HUES48 (cell line): ENCODE results near the gene SECTM1.
"Not testable (repeated sequence)": the region's sequence is repeated elsewhere in the genome, so short reads cannot be mapped to it uniquely, and the experiment has no call there.

ENCODE experiments used
- H3K27ac ChIP-seq: one replicate; pipeline ENCODE4 v1.7.0; 2013; ENCODE audit warnings: low read depth, low read length, inconsistent platforms
- H3K27me3 ChIP-seq: 2 replicates; pipeline ENCODE4 v1.6.1; 2013; ENCODE audit warnings: mild to moderate bottlenecking, low read length; ENCODE audit not compliant: control insufficient read depth, insufficient read depth
- H3K36me3 ChIP-seq: 2 replicates; pipeline ENCODE4 v1.6.1; 2013; ENCODE audit warnings: low read length; ENCODE audit not compliant: control insufficient read depth, insufficient read depth
- H3K4me1 ChIP-seq: 2 replicates; pipeline ENCODE4 v1.6.1; 2013; ENCODE audit warnings: mild to moderate bottlenecking, low read length; ENCODE audit not compliant: control insufficient read depth, insufficient read depth
- H3K4me3 ChIP-seq: 2 replicates; pipeline ENCODE4 v1.5.1; 2013; ENCODE audit warnings: mild to moderate bottlenecking, low read depth, low read length
- H3K9ac ChIP-seq: 2 replicates; pipeline ENCODE4 v1.6.1; 2013; ENCODE audit warnings: mild to moderate bottlenecking, low read depth, low read length, moderate library complexity
- H3K9me3 ChIP-seq: 2 replicates; pipeline ENCODE4 v1.6.1; 2013; ENCODE audit warnings: low read length; ENCODE audit not compliant: control insufficient read depth, insufficient read depth

SECTM1 gene

DNA sequence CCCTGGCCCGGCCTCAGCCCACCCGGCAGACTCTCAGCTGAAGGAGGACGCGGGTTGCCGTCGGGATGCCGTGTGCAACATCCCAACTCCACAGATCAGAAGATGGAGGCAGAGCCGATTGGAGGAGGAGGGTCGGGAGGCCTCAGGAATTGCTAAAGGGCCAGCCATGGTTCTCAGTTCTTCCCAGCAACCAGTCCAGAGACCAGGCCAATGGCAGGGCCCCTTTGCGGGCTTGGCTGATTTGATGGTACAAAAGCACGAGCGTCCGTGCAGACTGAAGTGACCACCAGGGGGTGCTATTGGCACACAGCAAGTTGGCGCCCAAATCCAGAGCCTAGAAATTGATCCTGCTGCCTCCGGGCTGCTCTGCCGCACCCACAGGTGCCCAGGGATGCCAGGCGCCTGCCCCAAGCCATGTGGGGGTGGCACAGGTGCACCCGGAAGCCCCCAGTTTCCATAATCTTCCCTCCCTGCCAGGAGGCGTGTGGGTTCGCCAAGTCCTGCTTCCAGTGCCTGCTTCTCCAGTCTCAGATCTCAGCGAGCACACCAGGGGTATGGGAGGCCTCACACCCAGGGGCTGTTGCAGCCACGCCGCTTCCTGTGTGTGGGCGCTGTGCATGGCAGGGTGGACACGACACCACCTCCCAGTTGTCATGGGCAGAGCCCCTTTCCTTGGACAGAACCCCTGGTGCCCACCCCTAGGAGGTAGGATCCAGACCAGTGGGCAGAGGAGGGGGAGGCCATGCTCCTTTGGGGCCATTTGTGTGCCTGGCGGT, 18.3 kb upstream of the SECTM1 start:
- H3K9ac ChIP-seq, result no peak overlapping the region
- no peaks in the 10 kb centered on the region for H3K9me3 ChIP-seq
- H3K36me3 ChIP-seq, result no peaks in the 10 kb centered on the region
- H3K4me1 ChIP-seq, result no peaks in the 10 kb centered on the region; the same call in 1 of the 2 replicates
- H3K27me3 ChIP-seq, result no peaks in the 10 kb centered on the region
- H3K27ac ChIP-seq, result no peak overlapping the region
- no peak overlapping the region for H3K4me3 ChIP-seq

DNA sequence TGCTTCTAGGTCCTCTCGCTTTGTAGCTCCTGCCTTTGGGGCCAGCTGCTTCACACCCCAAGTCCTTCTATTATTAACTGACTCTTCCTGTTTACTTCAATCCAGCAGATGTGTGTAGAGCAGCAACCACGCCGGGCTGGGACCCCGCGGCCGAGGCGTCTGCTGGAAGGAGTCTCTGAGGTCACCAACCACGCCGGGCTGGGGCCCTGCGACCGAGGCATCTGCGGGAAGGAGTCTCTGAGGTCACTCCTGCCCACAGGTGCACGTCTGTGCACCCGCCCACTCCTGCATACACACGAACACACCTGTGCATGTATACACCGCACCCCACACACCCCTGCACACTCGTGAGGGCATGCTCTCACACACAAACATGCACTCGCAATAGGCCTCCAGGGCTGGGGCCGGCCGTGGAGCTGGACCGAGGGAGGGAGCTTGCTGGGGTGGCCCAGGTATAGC, 17.7 kb upstream of the SECTM1 start:
- H3K9ac ChIP-seq, result no peak overlapping the region
- H3K4me3 ChIP-seq, result no peak overlapping the region
- no peaks in the 10 kb centered on the region for H3K27me3 ChIP-seq
- H3K9me3 ChIP-seq, result no peaks in the 10 kb centered on the region
- H3K27ac ChIP-seq, result no peak overlapping the region
- H3K4me1 ChIP-seq, result no peaks in the 10 kb centered on the region; the same call in 1 of the 2 replicates
- H3K36me3 ChIP-seq, result no peaks in the 10 kb centered on the region

DNA sequence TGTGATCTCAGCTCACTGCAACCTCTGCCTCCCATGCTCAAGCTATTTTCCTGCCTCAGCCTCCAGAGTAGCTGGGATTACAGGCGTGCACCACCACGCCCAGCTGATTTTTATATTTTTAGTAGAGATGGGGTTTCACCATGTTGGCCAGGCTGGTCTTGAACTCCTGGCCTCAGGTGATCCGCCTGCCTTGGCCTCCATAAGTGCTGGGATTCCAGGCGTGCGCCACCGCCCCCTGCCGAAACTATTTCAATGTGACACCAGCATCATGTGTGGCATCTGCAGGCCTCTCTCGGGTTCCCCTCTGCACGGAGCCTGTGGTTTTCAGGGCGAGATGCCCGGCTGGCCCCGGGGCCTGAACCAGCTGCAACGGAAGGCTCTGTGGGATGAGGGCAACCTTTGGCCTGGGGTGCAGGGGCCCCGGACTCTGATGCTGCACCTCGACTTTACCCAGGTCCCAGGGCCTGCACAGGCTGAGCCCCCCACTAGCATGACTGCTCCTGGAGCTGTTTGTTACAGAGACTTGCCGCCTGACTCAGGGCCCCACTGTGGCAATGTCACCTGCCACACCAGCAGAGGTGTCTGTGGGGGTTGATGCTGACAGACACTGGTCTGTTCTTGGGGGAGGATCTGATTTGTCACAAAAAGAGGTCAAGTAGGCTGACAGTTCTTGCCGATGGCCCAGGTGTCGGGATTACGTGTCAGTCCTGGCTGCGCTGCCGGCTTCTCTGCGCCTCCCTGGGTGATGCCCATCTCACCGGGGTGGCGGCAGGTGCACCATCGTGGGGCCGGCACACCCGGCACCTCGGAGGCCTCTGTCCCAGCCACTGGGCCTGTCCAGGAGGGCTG, 16.8 kb upstream of the SECTM1 start:
- no peak overlapping the region for H3K4me3 ChIP-seq
- H3K9me3 ChIP-seq, result no peaks in the 10 kb centered on the region
- H3K4me1 ChIP-seq, result no peaks in the 10 kb centered on the region
- H3K36me3 ChIP-seq, result no peaks in the 10 kb centered on the region
- no peaks in the 10 kb centered on the region for H3K27me3 ChIP-seq
- H3K9ac ChIP-seq, result no peak overlapping the region
- H3K27ac ChIP-seq, result no peak overlapping the region

DNA sequence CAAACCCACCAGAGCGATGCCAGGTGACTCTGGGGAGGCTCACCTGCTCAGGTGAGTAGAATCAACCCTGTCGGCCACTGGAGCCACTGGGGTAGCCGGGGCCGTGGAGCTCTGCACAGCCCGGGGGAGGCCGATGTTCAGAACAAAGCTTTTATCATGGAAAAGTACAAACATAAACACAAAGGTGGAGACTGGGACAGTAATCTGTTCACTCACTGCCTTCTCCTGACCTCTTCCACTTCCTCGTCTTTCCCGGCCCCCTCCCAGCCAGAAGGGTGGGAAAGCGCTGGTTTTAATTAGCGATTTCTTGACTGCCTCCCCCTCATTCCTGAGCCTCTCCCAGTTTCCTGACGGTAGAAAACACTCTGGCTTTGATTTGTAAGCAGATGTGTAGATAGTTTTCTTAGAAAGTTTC, 15.7 kb upstream of the SECTM1 start:
- no peak overlapping the region for H3K27ac ChIP-seq
- H3K36me3 ChIP-seq, result no peaks in the 10 kb centered on the region
- H3K27me3 ChIP-seq, result no peaks in the 10 kb centered on the region
- no peak overlapping the region for H3K4me3 ChIP-seq
- H3K9me3 ChIP-seq, result no peaks in the 10 kb centered on the region
- no peak overlapping the region for H3K9ac ChIP-seq
- H3K4me1 ChIP-seq, result no peaks in the 10 kb centered on the region

DNA sequence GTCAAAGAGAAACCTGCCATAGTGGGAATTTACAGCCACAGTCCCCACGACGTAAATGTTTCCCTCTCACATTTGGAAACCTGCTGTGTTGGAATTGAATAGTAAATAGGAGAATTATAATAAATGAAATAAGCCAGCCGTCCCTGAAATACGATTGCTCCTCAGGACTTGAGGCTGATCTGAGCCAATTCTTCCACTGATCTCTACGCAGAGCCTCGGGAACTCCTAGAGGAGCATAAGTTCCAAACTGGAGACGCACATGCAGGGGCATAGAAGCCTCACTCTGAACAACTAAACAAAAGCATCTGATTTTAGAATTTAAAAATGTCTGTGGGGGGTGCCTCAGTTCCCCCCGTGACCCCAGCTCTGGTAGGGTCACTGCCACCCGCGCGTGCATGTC, 15.3 kb upstream of the SECTM1 start:
- H3K27me3 ChIP-seq, result no peaks in the 10 kb centered on the region
- no peaks in the 10 kb centered on the region for H3K36me3 ChIP-seq
- H3K27ac ChIP-seq, result no peak overlapping the region
- H3K4me3 ChIP-seq, result no peak overlapping the region
- no peaks in the 10 kb centered on the region for H3K9me3 ChIP-seq
- H3K4me1 ChIP-seq, result no peaks in the 10 kb centered on the region
- H3K9ac ChIP-seq, result no peak overlapping the region

DNA sequence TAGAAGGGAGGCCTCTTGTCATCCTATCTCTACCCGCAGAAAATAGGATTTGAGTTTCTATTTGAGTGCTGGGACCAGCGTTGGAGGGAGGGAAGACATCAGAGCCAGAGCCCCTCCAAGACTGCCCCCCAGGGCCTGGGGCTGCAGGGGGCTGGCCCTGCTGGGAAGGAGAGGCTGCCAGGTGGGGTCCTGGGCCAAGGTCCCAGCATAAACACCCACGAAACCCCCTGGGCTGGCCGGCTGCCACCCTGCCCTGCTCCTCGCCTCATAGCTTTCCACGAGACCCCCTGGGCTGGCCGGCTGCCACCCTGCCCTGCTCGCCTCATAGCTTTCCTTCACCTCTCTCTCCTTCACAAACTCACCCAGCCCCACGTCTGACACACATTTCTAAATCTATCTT, 14.9 kb upstream of the SECTM1 start:
- H3K4me1 ChIP-seq, result no peaks in the 10 kb centered on the region
- H3K4me3 ChIP-seq, result no peak overlapping the region
- H3K36me3 ChIP-seq, result no peaks in the 10 kb centered on the region
- no peak overlapping the region for H3K27ac ChIP-seq
- H3K27me3 ChIP-seq, result no peaks in the 10 kb centered on the region
- no peaks in the 10 kb centered on the region for H3K9me3 ChIP-seq
- H3K9ac ChIP-seq, result no peak overlapping the region

DNA sequence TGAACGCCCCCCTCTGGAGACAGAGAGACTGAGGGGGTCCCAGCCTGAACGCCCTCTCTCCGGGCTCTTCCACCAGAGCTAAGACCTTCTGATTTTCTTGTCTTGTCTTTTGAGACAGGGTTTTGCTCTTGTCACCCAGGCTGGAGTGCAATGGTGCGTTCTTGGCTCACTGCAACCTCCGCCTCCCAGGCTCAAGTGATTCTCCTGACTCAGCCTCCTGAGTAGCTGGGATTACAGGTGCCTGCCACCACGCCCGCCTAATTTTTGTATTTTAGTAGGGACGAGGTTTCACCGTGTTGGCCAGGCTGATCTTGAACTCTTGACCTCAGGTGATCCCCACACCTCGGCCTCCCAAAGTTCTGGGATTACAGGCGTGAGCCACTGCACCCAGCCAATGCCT, 14.4 kb upstream of the SECTM1 start:
- H3K4me3 ChIP-seq, H3K27me3 ChIP-seq, H3K36me3 ChIP-seq, H3K9ac ChIP-seq, H3K9me3 ChIP-seq, H3K27ac ChIP-seq, H3K4me1 ChIP-seq: not testable (repeated sequence)

DNA sequence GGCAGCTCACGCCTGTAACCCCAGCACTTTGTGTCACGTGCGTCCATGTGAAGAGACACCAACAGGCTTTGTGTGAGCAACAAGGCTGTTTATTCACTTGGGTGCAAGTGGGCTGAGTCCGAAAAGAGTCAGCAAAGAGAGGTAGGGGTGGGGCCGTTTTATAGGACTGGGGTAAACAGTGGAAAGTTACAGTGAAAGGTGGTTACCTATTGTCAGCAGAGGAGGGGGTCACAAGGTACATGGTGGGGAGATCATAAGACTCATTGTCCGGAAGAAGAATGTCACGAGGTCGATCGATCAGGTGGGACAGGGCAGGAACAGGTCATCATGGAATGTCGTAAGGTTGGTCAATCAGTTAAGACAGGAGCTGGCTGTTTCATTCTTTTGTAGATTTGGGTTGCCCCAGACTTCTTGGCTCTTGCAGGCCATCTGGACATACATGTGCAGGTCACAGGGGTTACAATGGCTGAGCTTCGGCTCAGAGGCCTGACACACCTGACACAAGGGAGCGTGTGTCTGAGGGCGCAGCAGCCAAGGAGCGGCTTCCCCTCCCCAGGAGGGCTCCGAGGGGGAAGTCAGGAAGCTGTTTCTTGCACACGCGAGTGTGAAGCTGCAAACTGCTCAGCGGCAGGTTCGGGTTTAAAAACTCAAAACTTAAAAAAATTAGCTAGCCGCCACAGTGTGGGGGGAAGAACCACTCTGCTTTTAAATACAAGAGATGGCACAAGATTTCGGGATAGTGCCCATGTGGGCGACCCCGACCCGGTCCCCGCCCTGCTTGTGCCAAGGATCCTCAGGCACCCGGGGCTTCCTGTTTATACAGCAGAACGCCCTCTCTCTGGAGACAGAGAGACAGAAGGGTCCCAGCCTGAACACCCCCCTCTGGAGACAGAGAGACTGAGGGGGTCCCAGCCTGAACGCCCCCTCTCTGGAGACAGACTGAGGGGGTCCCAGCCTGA, 13.1 kb upstream of the SECTM1 start:
- Histone ChIP-seq H3K36me3 (no peaks in the 10 kb centered on the region), H3K9ac (no peak overlapping the region), H3K4me1 (no peaks in the 10 kb centered on the region), H3K9me3 (no peaks in the 10 kb centered on the region), H3K27ac (no peak overlapping the region), H3K27me3 (no peaks in the 10 kb centered on the region), H3K4me3 (no peak overlapping the region)

DNA sequence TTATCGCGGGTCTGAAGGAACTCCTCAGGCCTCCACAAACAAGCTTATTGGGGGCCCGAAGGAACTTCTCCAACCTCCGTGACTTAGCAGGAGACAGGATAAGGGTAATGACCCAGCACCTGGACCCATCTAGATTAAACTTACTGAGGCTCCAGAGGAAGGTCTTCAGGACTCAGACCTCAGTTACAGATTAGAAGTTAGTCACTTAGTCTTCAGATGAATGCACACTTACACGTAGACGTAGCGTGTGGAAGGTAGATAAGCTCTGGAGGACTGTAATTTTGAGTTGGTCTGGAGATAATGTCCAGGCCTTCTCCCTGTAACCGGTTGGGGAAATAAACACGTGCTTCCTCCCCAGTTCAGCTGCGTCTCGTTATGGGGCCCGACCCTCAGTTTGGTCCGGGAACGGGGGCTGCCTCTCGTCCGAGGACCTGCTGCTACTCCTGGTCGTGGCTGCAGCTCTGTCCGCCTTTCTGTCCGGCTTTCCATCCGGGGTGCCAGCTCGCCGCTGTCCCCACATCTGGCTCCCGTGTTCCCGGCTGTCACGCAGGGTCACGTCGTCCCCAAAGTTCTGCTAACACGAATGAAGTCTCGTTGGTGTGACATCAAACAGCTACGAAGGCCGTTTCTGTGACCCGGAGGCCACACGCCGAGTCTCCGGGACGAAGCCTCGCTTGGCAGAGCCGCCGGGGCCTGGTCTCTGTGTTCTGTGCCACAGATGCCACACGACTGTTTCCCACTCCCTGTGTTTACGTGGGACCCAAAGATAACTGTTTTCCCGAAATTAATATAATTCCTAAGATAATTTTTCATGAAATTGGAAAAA, 11.8 kb upstream of the SECTM1 start:
- H3K4me1 ChIP-seq, result no peaks in the 10 kb centered on the region
- H3K27ac ChIP-seq, result no peak overlapping the region
- no peak overlapping the region for H3K9ac ChIP-seq
- H3K36me3 ChIP-seq, result no peaks in the 10 kb centered on the region
- no peaks in the 10 kb centered on the region for H3K9me3 ChIP-seq
- no peak overlapping the region for H3K4me3 ChIP-seq
- H3K27me3 ChIP-seq, result no peaks in the 10 kb centered on the region
